TTC549 (cell line): ENCODE measurements around the gene HIGD1A.

ENCODE experiments used
- FAIRE-seq: peaks from 2 replicates; lab custom pipeline; 2012; peaks lifted over from hg19 to GRCh38; lab: Jason Lieb, UNC

HIGD1A gene

GRCh38 chr3:42799376-42799775 lies 4.9 kb downstream of the HIGD1A start:
- FAIRE-seq, result no peak

DNA sequence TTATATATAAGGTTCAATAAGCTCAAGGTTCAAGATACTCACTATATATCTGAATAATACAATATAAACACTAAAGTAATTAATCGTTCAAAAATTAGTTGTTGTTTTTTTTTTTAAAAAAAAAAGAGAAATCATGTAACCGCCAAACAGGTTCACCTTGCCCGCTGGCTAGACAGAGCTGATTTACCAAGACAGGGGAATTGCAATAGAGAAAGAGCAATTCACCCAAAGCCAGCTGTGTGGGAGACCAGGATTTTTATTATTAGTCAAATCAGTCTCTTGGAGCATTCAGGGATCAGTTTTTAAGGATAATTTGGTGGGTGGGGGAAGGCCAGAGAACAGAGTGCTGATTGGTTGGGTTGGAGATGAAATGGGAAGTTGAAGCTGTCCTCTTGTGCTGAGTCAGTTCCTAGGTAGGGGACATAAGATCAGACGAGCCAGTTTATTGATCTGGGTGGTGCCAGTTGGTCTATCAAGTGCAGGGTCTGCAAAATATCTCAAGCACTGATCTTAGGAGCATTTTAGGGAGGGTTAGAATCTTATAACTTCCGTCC lies 7.9 kb downstream of the HIGD1A start:
- FAIRE-seq, result no peak

DNA sequence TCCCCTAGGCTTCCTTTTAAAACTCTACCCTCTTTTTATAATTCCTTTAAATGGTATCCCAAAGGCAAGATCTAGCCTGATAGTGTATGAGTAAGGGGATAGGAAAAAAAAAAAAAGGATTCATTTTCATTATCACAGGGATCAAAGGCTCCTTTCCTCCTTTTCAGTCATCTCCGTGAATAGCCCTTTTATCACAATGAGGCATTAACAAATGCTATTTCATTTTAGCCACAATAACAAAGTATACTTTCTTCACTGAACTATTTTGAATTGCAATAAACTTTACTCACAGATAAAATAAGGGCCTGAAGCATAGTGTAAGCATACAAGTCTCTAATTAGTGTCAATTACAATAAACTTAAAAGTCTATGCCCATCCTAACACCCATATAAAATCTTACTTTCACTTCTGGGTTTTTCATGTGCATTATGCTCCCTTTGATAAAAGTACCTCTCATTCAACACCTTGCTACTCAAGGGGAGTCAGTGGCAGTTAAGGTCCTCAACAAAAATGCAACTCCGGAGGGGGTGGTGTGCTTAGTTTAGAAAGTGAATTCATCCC lies 8.6 kb downstream of the HIGD1A start:
- FAIRE-seq, result no peak

- no peak for FAIRE-seq
Observed at GRCh38 chr3:42790714-42791229, 13.5 kb downstream of the HIGD1A start.

- no peak for FAIRE-seq
Observed at GRCh38 chr3:42786631-42787030, 17.7 kb downstream of the HIGD1A start.

- no peak for FAIRE-seq
Observed at GRCh38 chr3:42786212-42786611, 18.1 kb downstream of the HIGD1A start.

DNA sequence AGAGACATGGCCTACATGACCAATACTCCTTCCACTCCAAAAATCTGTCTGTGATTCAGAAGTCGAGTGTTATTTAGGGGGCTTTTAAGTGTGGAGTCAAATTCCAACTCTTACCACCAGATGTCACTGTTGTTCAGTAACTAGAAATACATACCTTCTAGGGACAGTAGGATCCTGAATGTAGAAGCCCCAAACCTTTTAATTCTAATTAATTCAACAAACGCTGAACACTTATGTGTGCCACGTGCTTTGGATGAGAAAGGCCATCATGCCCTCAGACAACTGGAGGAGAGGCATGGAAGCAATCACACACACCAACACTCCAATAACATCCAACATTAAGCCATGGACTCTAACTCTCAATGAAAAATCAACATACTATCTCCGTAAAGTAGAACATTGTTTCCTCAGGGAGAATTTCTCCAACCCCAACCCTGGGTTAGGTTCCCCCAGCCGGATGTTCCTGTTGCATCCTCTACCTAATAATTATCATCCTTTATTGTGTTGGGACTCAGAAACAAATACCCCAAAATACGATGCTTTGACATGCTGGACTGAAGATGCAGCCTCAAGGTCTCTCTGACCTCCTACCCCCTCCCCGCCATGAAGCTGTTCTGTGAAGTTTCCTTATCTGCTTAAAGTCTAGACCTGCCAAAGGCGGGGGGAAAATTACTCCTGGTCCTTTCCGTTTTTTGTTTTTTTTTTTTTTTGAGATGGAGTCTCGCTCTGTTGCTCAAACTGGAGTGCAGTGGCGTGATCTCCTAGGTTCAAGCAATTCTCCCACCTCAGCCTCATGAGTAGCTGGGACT lies 23.2 kb downstream of the HIGD1A start:
- FAIRE-seq, result peak; percentile 39

DNA sequence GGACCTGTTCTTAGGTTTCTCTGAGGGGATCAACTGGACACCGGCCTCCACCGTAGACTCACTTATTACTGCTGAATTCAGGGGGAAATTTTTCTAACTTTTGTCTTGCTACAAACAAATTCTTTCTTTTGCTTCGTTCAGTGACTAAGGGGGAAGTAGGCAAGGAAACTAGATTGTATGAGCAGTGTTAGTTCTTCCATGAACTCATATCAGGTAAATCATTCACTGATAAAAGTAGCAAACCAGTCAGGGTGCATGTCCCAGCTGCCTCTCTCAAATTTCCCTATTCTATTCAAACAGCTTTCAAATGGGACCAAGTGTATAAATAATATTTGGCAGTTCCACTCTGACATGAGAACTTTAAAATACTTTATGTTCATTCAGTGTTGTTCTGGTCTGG lies 23.9 kb downstream of the HIGD1A start:
- no peak for FAIRE-seq

DNA sequence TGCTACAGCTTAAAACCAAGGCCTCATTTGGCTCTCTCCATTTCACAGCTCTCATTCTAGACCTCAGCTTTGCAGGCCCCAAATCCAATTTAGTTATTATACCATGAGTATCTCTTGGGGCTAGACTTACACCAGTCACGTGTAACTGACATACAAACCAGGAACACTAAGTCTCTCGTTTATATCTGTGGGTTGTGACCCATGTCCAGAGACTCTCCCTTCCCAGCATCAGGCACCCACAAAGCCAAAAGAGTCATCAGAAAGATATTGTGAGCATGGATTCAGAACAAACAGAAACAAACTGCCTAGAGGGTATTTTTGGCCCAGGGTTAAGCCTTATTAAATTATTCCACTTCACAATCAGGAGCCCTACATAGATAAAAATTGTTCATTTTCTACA lies 25.6 kb downstream of the HIGD1A start:
- FAIRE-seq, result no peak

GRCh38 chr3:42773409-42773751 lies 30.9 kb downstream of the HIGD1A start:
- FAIRE-seq, result no peak

DNA sequence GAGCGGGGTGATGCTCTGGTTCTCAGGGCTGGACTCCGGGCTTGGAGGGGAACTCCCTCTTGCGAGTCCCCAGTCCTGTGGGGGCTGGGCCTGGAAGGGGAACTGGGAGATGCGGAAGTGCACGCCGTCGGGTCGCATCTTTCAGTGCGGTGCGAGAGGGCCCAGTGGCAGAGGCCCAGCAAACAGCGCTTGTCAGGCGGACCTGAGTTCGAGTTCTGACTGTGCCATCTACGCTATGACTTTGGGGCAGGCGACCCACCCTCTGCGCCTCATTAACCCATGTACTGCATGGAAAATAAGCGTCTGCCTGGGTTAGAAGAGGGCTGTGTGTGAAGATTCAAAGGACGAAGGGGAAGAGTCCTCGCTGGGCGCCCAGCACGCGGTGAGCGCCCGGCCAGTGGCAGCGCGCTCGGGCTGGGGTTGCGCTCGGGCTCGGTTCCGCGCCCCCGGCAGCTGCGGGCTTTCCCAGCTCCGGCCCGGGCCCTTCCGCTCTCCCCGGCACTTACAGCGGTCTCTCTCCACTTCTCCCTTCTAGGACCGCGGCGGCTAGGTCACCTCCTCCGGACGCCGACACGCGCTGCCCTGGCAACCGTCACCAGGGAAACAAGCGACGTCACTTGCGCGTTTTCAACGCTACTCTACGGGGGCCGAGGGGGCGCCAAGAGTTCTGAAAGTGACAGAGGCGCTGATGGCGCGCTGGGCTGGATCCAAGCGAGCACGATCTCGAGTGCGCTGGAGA lies 31.5 kb downstream of the HIGD1A start, which contains the start of gene CCDC13:
Gene CCDC13 (minus strand): TSS at position 584 of the 739 bp plus-strand sequence. CDS start 14,908 bp downstream, outside the sequence.
- peak; percentile 69 for FAIRE-seq

GRCh38 chr3:42771271-42771670 lies 33.0 kb downstream of the HIGD1A start:
- FAIRE-seq, result no peak

DNA sequence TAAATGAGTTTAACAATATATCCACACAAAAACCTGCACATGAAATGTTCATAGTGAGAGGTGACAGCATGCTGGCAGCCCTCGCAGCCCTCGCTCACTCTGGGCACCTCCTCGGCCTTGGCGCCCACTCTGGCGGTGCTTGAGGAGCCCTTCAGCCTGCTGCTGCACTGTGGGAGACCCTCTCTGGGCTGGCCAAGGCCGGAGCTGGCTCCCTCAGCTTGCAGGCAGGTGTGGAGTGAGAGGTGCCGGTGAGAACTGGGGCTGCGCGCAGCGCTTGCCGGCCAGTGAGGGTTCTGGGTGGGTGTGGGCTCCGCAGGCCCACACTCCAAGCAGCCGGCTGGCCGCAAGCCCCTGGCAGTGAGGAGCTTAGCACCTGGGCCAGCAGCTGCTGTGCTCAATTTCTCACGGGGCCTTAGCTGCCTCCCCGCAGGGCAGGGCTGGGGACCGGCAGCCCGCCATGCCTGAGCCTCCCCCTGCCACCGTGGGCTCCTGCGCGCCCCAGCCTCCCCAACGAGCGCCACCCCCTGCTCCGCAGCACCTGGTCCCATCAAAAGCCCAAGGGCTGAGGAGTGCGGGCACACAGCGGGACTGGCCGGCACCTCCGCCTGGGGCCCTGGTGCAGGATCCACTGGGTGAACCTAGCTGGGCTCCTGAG lies 34.7 kb downstream of the HIGD1A start:
- FAIRE-seq, result no peak

- FAIRE-seq, result no peak
Observed at GRCh38 chr3:42764561-42765295, 39.6 kb downstream of the HIGD1A start.

DNA sequence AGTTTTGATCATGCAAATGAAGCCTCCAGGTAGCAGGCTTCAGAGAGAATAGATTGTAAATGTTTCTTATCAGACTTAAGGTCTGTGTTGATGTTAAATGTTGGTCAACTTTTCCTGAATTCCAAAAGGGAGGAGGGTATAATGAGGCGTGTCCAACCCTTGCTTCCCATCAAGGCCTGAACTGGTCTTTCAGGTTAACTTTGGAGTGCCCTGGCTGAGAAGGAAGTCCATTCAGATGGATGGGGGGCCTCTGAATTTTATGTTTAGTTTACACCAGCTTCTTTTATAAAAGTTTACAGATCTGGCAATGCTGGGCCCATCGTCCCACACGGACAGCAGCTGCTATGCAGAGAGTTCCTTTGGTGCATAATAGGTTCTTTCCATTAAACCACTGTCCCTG lies 40.2 kb downstream of the HIGD1A start:
- no peak for FAIRE-seq

DNA sequence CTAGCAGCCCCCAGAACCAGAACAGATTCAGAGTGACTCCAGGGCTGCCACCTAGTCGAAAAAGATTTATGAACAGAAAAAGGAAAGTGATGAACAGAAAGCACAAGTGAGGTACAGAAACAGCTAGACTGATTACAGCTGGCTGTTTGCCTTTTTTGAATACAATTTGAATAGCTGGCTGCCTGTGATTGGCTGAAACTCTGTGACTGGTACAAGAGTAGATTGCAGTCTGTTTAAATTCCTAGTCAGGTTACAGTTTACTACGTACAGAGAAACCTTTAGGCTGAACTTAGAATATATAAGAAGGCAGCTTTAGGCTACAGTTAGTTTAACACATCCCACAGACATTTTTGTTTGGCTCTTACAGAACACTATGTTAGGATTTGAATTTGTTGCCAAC lies 41.3 kb downstream of the HIGD1A start:
- no peak for FAIRE-seq

- no peak for FAIRE-seq
Observed at GRCh38 chr3:42762046-42762724, 42.1 kb downstream of the HIGD1A start.

DNA sequence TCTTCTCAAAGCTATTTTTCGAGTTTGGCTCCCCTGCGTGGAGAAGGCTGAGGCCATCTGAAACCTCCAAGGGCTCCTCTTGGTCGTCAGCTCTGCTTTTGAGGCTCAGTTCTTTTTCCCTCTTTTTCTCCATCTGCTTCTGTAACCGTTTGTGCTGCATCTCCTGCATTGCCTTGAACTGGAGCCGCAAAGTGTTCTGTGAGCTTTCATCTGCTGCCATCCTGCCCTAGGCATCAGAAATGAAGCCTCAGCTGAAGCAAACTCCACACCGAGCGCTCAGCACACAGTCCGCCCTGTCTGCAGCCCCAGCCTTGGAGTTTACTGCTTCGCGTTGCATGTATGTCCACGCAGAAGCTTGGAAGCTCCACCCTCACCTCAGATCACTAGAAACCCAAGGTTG lies 46.2 kb downstream of the HIGD1A start:
- FAIRE-seq, result no peak

- no peak for FAIRE-seq
Observed at GRCh38 chr3:42756681-42757213, 47.5 kb downstream of the HIGD1A start.

GRCh38 chr3:42755681-42756578 lies 48.4 kb downstream of the HIGD1A start:
- no peak for FAIRE-seq
